ENCODE measurements around the gene SETBP1.
"Not testable (repeated sequence)": the region's sequence is repeated elsewhere in the genome, so short reads cannot be mapped to it uniquely, and the experiment has no call there.

Gene SETBP1

GRCh38 chr18:44796429-44797428 lies 116.0 kb downstream of the SETBP1 start:
- no peak for DNase-seq

DNA sequence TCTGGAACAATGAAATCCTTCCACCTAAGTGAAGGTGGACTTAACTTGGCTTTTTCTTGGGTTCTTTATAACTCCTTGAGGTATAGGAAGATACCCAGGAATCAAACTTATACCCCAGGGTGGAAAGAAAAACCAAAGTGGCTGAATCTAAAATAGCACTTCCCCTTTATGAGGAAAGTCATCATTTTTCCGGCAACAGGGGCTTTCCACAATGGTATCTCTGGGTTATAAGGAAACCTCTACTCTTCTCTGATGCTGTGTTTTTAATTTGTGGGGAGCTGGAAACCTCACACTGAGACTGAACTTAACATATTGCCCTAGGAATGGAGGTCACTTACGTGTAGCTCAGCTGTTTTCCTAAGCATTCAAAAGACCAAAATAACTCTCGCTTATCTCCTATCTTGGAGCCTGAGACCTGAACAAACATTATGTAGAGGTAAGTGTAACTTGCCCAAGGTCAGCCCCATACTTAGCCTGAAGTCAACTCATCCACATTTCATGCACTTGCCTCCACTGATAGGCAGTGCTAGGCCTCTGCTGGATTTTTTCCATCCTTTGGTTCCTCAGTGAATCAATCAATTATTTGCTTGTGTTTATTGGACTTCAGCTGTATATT lies 117.9 kb downstream of the SETBP1 start:
- DNase-seq, result no peak

DNA sequence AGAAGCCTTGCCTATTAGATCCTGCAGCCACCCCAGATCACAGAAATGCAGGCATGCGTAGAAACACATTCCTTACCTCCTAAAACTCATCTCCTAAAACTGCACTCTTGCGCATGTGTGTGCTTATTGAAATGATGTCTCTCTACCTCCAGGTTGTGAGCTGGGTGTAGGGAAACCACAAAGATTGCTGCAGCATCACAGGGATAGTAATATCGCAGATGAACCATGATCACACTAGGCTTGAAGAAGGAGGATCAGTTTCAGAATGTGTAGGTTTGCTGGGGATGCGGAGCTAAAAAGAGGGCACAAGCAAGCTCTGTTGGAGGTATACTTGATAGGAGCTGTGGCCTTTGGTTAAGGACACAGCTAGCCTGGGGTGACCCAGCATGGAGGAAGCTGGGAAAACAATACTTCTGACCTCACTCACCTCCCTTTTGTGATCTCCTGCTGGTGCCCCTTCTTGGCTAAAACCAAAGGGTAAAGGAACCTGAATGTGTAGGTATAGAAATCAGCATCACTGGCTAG lies 118.8 kb downstream of the SETBP1 start:
- DNase-seq, result no peak

DNA sequence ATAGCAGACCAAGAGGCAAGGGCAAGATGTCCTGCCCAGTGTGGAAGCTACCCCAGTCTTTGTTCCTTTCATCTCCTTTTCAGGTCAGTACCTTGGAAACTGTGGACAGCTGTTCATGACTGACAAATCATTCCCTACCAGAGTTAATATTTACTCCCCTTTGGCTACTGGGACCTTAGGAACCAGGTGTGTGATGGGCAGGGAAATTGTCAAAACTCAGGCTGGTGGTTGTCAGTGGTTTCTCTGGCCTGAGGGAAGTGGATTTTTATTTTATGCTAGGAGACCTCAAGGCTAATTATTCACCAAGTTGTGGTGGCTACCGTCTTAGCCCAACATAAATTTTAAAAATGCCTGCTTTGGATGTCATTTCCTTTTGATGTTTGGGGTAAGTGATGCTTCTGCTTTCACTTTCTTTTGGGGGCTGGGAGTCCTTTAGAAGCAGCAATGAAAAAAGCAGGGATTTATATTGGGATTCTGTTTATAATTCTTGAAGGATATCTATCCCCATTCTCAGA lies 119.3 kb downstream of the SETBP1 start:
- no peak for DNase-seq

GRCh38 chr18:44800766-44801165 lies 120.1 kb downstream of the SETBP1 start:
- not testable (repeated sequence) for DNase-seq

GRCh38 chr18:44801781-44802180 lies 121.1 kb downstream of the SETBP1 start:
- DNase-seq, result no peak

- DNase-seq, result no peak
Observed at GRCh38 chr18:44802508-44802907, 121.8 kb downstream of the SETBP1 start.

GRCh38 chr18:44803019-44803650 lies 122.4 kb downstream of the SETBP1 start:
- DNase-seq, result no peak

- no peak for DNase-seq
Observed at GRCh38 chr18:44804033-44804432, 123.3 kb downstream of the SETBP1 start.

DNA sequence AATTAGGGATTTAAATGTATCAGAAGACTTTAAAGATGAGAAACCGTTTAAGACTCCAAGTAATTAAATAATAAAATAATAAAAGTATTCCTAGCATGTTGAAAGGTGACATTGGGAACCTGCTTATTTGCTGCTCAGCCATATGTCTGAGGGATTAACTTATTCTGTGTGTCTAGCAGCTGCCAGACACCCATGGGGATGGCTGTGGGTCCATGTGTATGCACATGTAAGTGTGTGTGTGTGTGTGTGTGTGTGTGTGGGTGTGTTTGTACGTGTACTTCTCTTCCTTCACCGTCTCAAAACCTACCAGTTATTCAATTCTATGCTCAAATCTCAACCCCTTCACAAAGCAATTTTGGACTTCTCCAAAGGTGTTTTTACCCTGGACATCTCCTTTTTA lies 124.5 kb downstream of the SETBP1 start:
- no peak for DNase-seq

DNA sequence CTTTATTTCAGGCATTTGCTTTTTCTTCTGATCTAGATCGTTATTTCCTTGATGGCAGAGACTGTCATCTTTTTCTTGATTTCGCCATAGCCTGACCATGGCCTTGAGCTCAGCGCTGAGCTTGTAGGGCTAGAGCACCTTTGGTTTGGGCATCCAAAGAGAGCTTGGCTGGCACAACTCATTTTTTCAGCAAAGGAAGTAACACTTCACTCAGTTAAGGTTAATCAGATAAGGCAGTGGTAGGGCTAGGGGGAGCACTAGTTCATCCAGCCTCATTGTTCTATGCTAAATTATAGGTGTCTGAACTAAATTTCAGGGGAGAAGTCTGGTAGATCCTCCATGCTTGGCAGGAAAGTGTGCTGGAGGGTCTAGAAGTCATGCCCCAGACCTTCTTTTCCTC lies 125.0 kb downstream of the SETBP1 start:
- DNase-seq, result no peak

DNA sequence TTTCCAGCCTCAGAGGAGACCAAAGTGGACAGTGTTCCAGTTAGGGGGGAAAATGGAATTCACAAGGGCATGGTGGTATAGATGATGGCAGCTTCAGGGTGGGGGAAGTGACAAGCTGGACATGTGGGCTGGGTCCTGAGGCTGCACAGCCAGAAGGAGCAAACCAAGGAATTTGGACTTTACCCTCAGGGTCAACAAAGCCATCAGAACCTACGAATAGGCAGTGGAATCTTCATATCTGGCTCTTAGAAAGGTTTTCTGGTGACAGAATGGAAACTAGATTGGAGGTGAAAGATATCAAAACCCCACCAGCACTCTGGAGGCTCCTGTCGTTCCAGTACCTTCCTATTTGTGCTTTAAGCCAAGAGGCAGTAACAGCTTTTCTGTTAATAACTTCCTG lies 127.1 kb downstream of the SETBP1 start:
- DNase-seq, result no peak

DNA sequence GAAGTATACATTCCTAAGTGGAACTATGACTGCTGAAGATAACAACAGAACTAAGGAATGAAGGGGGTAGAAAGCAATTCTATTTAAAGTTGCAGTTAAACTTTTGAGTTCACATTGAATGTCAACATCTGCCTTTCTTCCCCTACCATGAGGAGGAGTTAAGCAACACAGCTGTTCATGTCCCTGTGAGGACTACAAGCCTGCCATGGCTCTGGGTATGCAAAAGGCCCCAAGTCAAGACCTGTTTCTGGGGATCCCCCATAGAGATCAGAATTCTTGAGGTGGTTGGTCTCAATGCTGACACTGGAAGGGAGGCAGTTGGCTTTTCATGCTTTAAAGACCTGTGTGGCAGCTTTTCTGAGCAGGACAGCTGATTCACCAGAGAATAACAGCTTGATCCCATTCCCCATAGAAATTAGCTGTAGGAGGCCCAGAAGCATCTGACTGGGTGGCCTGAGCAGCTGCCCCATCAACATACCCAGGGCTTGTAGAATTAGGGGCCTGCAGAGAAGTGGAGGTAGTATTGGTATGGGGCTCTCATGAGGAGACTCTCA lies 131.0 kb downstream of the SETBP1 start:
- DNase-seq, result no peak

DNA sequence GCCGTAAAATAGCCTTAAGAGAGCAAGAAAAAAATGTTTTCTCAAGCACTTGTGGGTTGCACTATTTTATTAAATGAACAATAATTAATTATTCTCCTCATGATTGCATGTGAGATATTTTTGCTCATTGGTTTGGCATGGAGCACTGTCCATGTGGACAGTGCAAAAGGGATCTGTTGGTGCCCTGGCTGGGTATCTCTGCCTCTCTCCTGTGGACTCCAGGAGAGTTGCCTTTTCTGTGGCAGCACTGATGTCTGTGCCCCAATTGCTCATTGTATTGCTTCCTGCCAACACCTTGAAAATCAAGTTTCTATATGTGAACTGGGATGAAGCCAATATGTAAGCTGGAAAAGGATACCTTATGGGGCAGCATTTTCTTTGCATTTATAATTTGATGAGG lies 131.7 kb downstream of the SETBP1 start:
- no peak for DNase-seq

DNA sequence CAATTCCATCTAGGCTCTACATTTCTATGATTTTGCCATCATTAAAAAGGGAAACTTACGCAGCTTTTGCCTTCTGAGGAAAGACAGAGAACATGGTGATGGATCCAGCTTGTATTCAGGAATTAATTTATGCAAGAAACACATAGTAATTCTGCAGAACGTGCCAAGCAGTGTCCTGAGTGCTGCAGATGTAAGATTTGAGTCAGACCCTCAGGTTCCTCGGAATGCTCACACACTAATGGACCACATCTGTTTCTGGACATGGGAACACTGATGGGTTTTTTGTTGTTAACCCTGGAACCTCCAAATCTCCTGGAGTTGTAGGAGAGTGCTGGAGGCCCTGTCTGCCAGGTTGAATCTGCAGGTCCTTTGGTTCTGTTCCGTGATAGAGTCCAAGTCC lies 132.9 kb downstream of the SETBP1 start:
- no peak for DNase-seq

GRCh38 chr18:44815108-44815507 lies 134.4 kb downstream of the SETBP1 start:
- DNase-seq, result no peak

DNA sequence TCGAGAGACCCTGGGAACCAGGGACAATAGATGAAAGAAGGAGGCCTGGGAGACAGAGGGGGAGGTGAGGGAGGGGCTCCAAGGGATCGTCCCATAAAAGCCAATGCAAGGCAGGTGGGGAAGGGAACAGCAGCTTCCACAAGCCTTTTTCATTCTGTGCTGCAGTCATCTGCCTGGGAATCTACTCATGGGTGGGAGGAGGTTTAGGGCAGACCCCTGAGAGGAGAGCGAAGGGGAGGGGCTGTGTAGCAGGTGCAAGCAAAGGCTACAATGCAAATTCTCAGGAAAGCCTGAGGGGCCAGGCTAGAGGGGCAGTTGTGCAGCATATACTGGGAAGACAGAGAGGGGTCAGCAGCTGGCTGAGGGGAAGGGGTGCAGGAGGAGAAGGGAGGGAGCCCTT lies 135.4 kb downstream of the SETBP1 start:
- DNase-seq, result no peak

- DNase-seq, result no peak
Observed at GRCh38 chr18:44816477-44816876, 135.8 kb downstream of the SETBP1 start.

DNA sequence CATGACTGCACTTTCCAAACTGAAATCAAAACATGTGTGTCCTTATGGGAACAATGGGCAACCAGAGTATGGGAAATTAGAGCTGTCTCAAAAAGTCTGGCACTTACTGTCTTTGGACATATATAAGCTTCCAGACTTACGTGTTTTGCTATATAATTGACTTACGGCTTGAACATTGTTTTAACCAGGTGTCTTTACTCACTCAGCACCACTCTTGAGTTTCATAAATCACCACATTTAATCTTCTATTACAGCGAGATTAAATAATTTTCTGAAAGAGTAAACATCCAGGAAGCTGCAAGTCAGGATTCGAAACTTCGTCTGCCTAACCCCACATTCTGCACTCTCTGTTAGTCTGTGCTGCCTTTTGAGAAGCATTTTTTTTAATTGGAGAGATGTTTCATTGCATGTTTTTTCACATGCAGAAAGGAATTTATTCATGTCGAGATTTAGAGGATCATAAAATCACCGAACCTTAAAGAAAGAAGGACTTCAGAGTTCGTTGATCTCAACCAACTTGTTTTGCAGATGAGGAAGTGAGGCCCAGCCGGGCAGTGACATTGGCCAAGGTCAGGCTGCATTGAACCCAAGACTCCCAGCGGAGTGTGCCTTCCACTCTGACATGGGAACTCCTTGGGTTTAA lies 137.3 kb downstream of the SETBP1 start:
- DNase-seq, result no peak

DNA sequence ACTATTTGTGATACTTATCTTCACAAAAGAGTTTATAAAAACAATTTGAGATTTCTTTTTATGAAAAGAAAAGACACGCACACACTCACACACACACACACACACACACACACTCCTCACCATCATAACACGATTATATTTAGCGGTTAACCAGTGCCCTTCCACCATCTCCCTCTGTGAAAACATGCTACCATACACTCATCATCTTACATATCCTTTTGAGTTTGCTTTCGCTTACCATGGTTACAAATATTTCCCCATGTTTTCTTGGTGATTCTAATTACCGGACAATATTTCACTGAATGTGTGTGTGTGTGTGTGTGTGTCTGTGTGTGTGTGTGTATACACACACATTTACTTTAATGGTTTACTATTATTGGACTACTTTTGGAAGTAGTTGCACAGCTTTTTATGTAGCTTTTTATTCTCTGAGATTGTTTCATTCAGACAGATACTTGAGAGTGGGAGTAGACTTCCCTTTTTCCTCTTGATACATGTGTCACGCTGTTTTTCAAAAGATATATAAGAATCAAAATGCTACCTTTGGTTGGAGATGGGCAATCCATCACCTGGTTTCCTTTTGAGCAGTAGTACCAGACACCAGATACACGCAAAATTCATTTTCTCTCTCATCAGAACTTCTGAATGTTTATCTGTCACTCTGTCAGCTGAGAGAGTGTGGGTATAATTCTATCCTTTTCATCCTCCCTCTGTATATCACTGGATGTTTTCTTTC lies 138.1 kb downstream of the SETBP1 start:
- no peak for DNase-seq

DNA sequence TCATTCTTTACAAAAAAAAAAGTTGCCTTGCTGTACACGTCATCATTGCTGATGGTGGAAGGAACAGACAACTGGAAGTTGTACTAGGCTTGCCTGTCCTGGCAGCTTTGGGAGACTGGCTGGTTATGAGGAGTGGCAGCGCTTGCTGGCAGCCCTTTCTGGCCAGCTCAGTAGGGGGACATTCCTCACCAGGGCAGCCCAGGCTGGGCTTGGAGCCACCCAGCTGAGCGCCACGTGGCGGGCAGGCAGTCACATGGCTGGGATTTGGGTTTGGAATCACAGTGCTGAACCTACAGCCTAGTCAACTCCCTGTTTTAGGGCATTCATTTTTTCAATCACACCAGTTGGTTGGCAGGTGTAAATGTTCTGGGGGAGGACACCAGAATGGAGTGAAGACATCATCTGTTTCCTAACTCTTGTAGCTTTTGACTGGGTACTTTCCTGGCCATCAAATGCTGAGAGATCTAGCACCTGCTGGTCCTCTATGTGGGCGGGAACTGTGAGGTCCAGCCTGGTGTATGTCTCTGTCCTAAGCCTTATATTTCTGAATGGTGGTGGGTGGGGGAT lies 139.3 kb downstream of the SETBP1 start:
- DNase-seq, result no peak

Data from stimulated activated naive CD4-positive, alpha-beta T cell (primary cell).